ENCODE results near the gene STK25.
"Not testable (repeated sequence)": the region's sequence is repeated elsewhere in the genome, so short reads cannot be mapped to it uniquely, and the experiment has no call there.

STK25 gene

DNA sequence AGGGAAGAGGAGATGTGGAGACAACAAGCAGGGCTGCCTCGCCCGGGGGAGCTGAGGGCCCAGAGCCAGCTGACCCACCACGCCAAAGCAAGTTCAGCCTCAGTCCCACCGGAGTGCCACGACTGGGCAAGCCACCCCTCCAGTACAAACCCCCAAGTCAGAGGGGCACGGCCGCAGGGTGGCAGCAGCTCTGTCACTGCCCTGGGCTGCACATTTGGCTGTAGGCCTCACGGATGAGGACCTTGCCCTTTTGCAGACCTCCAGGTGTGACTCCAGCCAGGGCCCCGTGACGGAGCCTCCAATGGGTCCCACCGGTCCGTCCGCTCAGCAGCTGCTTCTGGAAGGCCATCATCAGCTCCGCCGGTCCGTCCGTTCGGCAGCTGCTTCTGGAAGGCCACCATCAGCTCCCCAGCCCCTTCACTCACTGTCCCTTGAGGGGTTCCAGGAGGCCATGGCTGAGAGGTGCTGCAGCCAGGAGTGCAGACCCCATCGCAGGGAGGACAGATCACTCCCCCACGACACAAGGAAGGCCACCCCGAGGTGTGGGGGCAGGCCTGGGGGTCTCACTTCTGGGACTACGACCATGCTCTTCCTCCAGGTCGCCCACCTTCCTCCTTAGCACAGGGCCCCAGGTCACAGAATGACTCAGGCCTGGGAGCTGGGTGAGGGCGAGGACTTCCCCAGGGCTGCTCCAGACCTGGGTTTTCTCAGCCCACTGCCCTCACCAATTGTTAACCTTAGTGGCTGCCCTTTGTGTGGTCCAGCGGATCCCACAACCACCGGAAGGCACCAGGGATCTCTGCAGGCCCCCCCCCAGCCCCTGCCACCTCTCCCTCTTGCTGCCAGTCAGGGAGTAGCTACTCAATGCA, 24.6 kb upstream of the STK25 start:
- TF ChIP-seq, protein P1, sequence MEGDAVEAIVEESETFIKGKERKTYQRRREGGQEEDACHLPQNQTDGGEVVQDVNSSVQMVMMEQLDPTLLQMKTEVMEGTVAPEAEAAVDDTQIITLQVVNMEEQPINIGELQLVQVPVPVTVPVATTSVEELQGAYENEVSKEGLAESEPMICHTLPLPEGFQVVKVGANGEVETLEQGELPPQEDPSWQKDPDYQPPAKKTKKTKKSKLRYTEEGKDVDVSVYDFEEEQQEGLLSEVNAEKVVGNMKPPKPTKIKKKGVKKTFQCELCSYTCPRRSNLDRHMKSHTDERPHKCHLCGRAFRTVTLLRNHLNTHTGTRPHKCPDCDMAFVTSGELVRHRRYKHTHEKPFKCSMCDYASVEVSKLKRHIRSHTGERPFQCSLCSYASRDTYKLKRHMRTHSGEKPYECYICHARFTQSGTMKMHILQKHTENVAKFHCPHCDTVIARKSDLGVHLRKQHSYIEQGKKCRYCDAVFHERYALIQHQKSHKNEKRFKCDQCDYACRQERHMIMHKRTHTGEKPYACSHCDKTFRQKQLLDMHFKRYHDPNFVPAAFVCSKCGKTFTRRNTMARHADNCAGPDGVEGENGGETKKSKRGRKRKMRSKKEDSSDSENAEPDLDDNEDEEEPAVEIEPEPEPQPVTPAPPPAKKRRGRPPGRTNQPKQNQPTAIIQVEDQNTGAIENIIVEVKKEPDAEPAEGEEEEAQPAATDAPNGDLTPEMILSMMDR (IDR thresholded peaks at IDR 0.05; ENCODE audit: insufficient read depth, low read depth, low read length, missing control alignments), result no peak

DNA sequence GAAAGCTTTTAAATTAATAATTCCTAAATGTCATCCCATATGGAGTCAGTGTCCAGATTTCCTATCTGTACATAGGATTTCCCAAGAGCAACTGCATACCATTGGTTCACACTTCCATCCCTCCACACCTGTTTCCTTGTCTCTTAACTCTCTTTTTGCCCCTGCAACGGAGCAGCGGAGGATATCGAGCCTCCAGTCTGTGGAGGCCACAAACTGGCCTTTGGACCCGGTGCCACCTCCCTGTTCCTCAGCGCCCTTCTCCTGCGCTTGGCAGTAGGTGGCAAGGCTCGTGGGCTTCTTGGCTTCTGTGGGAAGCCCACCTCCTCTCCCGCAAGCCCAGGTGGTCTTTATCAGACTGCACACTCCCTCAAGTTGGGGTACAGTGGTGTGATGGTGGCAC, 23.8 kb upstream of the STK25 start:
- H3K4me3 ChIP-seq (ENCODE audit: low read depth, low read length), result no peak overlapping the region
- no peak for DNase-seq (ENCODE audit: low read depth)
- TF ChIP-seq, protein P1 (IDR thresholded peaks at IDR 0.05; ENCODE audit: insufficient read depth, low read depth, low read length, missing control alignments), result no peak

More for the DNA sequence above, 24.6 kb upstream of the STK25 start:
- no peak overlapping the region for H3K4me3 ChIP-seq (ENCODE audit: low read depth, low read length)
- DNase-seq (ENCODE audit: low read depth), result no peak

- DNase-seq (ENCODE audit: low read depth), result no peak
Observed at GRCh38 chr2:241531161-241531722, 22.9 kb upstream of the STK25 start.

GRCh38 chr2:241530571-241530970, 22.2 kb upstream of the STK25 start:
- no peak overlapping the region for H3K4me3 ChIP-seq (ENCODE audit: low read depth, low read length)
- TF ChIP-seq, protein P1 (IDR thresholded peaks at IDR 0.05; ENCODE audit: insufficient read depth, low read depth, low read length, missing control alignments), result no peak
- DNase-seq (ENCODE audit: low read depth), result no peak

More at GRCh38 chr2:241531161-241531722, 22.9 kb upstream of the STK25 start:
- TF ChIP-seq, protein P1 (IDR thresholded peaks at IDR 0.05; ENCODE audit: insufficient read depth, low read depth, low read length, missing control alignments), result no peak
- H3K4me3 ChIP-seq (ENCODE audit: low read depth, low read length), result no peak overlapping the region

DNA sequence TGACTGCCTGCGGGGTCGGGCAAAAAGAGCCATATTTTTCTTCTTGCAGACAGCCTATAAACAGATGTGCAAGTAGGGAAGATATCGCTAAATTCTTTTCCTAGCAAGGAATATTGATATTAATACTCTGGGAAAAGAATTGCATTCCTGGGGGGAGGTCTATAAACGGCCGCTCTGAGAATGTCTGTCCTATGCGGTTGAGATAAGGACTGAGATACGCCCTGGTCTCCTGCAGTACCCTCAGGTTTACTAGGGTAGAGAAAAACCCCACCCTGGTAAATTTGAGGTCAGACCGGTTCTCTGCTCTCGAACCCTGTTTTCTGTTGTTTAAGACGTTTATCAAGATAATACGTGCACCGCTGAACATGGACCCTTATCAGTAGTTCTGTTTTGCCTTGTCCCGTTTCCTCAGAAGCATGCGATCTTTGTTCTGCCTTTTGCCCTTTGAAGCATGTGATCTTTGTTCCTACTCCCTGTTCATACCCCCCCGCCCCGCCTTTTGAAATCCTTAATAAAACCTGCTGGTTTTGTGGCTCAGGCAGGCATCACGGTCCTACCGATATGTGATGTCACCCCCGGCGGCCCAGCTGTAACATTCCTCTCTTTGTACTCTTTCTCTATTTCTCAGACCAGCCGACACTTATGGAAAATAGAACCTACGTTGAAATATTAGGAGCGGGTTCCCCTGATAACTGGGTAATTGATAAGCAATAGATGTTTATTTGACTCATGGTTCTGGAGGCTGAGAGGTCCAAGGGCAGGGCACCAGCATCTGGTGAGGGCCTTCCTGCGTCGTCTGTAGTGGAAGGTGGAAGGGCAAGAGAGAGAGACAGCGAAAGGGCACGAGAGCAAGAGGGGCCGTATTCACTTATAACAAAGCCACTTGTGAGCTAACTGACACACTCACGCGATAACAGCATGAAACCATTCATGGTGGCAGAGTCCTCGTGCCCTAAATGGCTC, 17.7 kb upstream of the STK25 start:
- not testable (repeated sequence) for H3K4me3 ChIP-seq (ENCODE audit: low read depth, low read length); DNase-seq (ENCODE audit: low read depth)

DNA sequence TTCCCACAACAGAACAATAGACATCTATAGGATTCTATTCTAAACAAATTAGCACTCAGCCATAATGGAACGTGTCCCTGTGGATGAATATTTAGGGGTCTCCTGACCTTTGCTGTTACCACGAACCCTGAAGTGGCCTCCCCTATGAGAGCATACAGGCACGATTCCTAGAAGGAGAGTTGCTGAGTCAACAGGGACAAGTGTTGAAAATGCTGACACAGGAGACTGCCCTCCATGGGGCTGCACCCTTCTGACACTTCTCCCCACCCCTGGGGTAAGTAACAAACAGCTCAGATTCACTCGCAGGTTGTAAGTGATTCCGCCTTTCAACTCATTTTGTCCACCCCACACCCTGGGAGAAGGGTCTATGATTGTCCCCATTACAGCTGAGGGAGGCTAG, 14.1 kb upstream of the STK25 start:
- TF ChIP-seq, protein P1 (IDR thresholded peaks at IDR 0.05; ENCODE audit: insufficient read depth, low read depth, low read length, missing control alignments), result no peak
- no peak for DNase-seq (ENCODE audit: low read depth)
- no peak overlapping the region for H3K4me3 ChIP-seq (ENCODE audit: low read depth, low read length)

DNA sequence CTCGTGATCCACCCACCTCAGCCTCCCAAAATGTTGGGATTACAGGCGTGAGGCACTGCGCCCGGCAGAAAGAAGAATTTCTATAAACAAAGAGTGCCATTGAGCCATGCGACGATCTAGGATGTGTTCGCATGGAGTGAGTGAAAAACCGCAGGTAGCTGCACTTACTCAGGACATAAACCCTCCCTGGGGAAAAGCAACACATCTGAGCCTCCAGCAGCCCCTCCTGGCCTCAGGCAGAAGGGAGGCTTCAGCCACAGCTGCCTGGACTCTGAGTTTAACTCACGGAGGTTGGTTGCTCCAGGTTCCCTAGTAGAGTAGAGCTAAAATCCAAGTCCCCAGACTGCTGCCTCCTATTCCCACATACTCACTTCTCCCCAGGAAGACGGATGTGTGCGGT, 11.3 kb upstream of the STK25 start:
- no peak overlapping the region for H3K4me3 ChIP-seq (ENCODE audit: low read depth, low read length)
- no peak for DNase-seq (ENCODE audit: low read depth)
- TF ChIP-seq, protein P1 (IDR thresholded peaks at IDR 0.05; ENCODE audit: insufficient read depth, low read depth, low read length, missing control alignments), result no peak

Data from GM12865 (cell line).